GM23338 (cell line): ENCODE results near the gene DPYD. TPM values are rescaled to one million over a fixed set of nuclear protein-coding genes. Genes with fewer than 3 reads are reported as not detected.

ENCODE experiments used
- ATAC-seq: fragments of 200-7000 bp; cut with Tn5 transposase; 3 replicates; pipeline ENCODE4 v1.9.1; 2020
- DNase-seq: peaks from one replicate; pipeline ENCODE4 v3.0.0-alpha.2; 2015; ENCODE audit warnings: low spot score
- H2AFZ ChIP-seq: fragments of 200-600 bp; sonication (generic); 2 replicates; pipeline ENCODE4 v1.8.0; 2016; ENCODE audit warnings: antibody characterized with exemption, mild to moderate bottlenecking, moderate library complexity
- H3F3A ChIP-seq: fragments of 200-600 bp; sonication (generic); replicated peaks from 2 replicates; pipeline ENCODE4 v1.8.0; 2017; ENCODE audit warnings: antibody characterized with exemption, mixed run types, low read depth
- H3K27ac ChIP-seq: fragments of 200-600 bp; sonication (generic); 2 replicates; pipeline ENCODE4 v1.6.1; 2016; ENCODE audit warnings: low read depth
- H3K27me3 ChIP-seq: fragments of 200-600 bp; sonication (generic); 2 replicates; pipeline ENCODE4 v1.8.0; 2016; ENCODE audit warnings: mild to moderate bottlenecking, mixed run types, moderate library complexity; ENCODE audit not compliant: insufficient read depth
- H3K36me3 ChIP-seq: fragments of 200-600 bp; sonication (generic); 2 replicates; pipeline ENCODE4 v1.8.0; 2016; ENCODE audit warnings: mild to moderate bottlenecking; ENCODE audit not compliant: insufficient read depth
- H3K4me1 ChIP-seq: fragments of 200-600 bp; sonication (generic); 2 replicates; pipeline ENCODE4 v1.8.0; 2016; ENCODE audit warnings: mild to moderate bottlenecking, moderate library complexity; ENCODE audit not compliant: insufficient read depth
- H3K4me2 ChIP-seq: fragments of 200-600 bp; sonication (generic); 2 replicates; pipeline ENCODE4 v1.7.1; 2017; ENCODE audit warnings: mixed run types
- H3K4me3 ChIP-seq: fragments of 200-600 bp; sonication (generic); 2 replicates; pipeline ENCODE4 v1.6.1; 2016; ENCODE audit warnings: mixed run types
- H3K79me2 ChIP-seq: fragments of 200-600 bp; sonication (generic); replicated peaks from 2 replicates; pipeline ENCODE4 v1.8.0; 2017; ENCODE audit warnings: mild to moderate bottlenecking; ENCODE audit not compliant: insufficient read depth
- H3K9me2 ChIP-seq: fragments of 200-600 bp; sonication (generic); 2 replicates; pipeline ENCODE4 v1.8.0; 2017; ENCODE audit not compliant: insufficient read depth
- H4K20me1 ChIP-seq: fragments of 200-600 bp; sonication (generic); replicated peaks from 2 replicates; pipeline ENCODE4 v1.8.0; 2017; ENCODE audit warnings: mild to moderate bottlenecking; ENCODE audit not compliant: insufficient read depth
- H3K27ac Mint-ChIP-seq: 2 replicates; pipeline ENCODE4 v1.8.0; 2020; ENCODE audit warnings: inconsistent platforms, mild to moderate bottlenecking, moderate library complexity, mixed read lengths
- H3K27me3 Mint-ChIP-seq: 3 replicates; pipeline ENCODE4 v1.8.0; 2022; ENCODE audit warnings: low read depth, mild to moderate bottlenecking, moderate library complexity, mixed read lengths, inconsistent platforms; ENCODE audit not compliant: insufficient read depth, poor library complexity
- H3K36me3 Mint-ChIP-seq: 3 replicates; pipeline ENCODE4 v1.8.0; 2021; ENCODE audit warnings: low read depth, mild to moderate bottlenecking, inconsistent platforms, moderate library complexity, mixed read lengths
- H3K4me1 Mint-ChIP-seq: 3 replicates; pipeline ENCODE4 v1.8.0; 2020; ENCODE audit warnings: mild to moderate bottlenecking, inconsistent platforms, mixed read lengths
- H3K4me3 Mint-ChIP-seq: 3 replicates; pipeline ENCODE4 v1.8.0; 2021; ENCODE audit warnings: moderate library complexity, mild to moderate bottlenecking, inconsistent platforms, mixed read lengths
- H3K9me3 Mint-ChIP-seq: 3 replicates; pipeline ENCODE4 v1.8.0; 2020; ENCODE audit warnings: moderate library complexity, mild to moderate bottlenecking, inconsistent platforms, mixed read lengths
- CREB1 ChIP-seq: fragments of 250-450 bp; sonication (Bioruptor Pico); IDR thresholded peaks from 2 replicates; pipeline ENCODE4 v1.5.0; 2020; ENCODE audit warnings: low read depth, mild to moderate bottlenecking, moderate library complexity
- EZH2 ChIP-seq: fragments of 200-600 bp; sonication (generic); IDR thresholded peaks from one replicate; pipeline ENCODE4 v1.8.0; 2017; ENCODE audit warnings: antibody characterized with exemption, mild to moderate bottlenecking, low read depth; ENCODE audit not compliant: unreplicated experiment
- EZH2phosphoT487 ChIP-seq: fragments of 200-600 bp; sonication (generic); IDR thresholded peaks from one replicate; pipeline ENCODE4 v1.8.1; 2018; ENCODE audit warnings: antibody characterized with exemption; ENCODE audit not compliant: unreplicated experiment
- JUNB ChIP-seq: IDR thresholded peaks from one replicate; pipeline ENCODE4 v1.6.1; 2016; ENCODE audit warnings: antibody characterized with exemption; ENCODE audit not compliant: unreplicated experiment
- NANOG ChIP-seq: IDR thresholded peaks from 2 replicates; pipeline ENCODE4 v1.6.1; 2016; ENCODE audit warnings: antibody characterized with exemption, borderline replicate concordance
- POLR2AphosphoS5 ChIP-seq: IDR thresholded peaks from 2 replicates; pipeline ENCODE4 v1.6.1; 2016; ENCODE audit warnings: antibody characterized with exemption, low read depth
- STAT1 ChIP-seq: IDR thresholded peaks from one replicate; pipeline ENCODE4 v1.6.1; 2016; ENCODE audit warnings: antibody characterized with exemption; ENCODE audit not compliant: unreplicated experiment
- ZNF114 ChIP-seq: fragments of 250-450 bp; sonication (Bioruptor Pico); IDR thresholded peaks from 2 replicates; pipeline ENCODE4 v1.5.0; 2020; ENCODE audit warnings: mild to moderate bottlenecking, moderate library complexity
- ZNF331 ChIP-seq: fragments of 250-450 bp; sonication (Bioruptor Pico); IDR thresholded peaks from 2 replicates; pipeline ENCODE4 v1.5.0; 2020; ENCODE audit warnings: low read depth, mild to moderate bottlenecking, moderate library complexity
- polyA plus RNA-seq: library from polyadenylated mRNA; unstranded; fragments of >200 nt; fragmentation: Nextera tagmentation; extraction: Ambion mirVana; gene quantifications from 2 replicates; pipeline ENCODE4 v1.2.1, GENCODE V29; 2016
- total RNA-seq: library from RNA; depleted of rRNA; stranded (reverse); fragments of >200 nt; shearing (Covaris generic); gene quantifications from 2 replicates; pipeline ENCODE4 v1.2.3, GENCODE V29; 2014
- TF ChIP-seq, protein P1 (sequence below): IDR thresholded peaks from one replicate; pipeline ENCODE4 v1.6.1; 2018; ENCODE audit warnings: antibody characterized with exemption; ENCODE audit not compliant: unreplicated experiment
- TF ChIP-seq, protein P2 (sequence below): fragments of 250-450 bp; sonication (Bioruptor Pico); IDR thresholded peaks from 2 replicates; pipeline ENCODE4 v1.5.0; 2020; ENCODE audit warnings: mild to moderate bottlenecking, moderate library complexity
- TF ChIP-seq, protein P3 (sequence below): IDR thresholded peaks from 2 replicates; pipeline ENCODE4 v1.6.1; 2016; ENCODE audit warnings: antibody characterized with exemption

The DPYD gene
- total and polyA plus RNA-seq, 2 experiments from 2014 or later = 0.50 to 1.6 TPM

DNA sequence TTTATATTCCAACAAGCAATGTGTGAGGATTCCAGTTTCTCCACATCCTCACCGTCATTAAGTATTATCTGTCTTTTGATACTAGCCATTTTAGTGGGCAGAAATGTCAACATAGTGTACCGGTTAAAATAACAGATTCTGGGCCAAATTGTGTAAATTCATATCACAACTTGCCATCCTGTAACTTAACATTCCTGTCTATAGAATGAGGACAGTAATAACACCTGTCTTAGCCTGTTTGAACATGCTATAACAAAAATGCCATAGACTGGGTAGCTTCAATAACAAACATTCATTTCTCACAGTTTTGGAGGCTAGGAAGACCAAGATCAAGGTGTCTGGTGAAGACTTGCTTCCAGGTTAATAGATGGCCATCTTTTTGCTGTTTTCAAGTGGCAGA is 708.2 kb downstream of the DPYD start:
- no peak overlapping the region for H3K4me3 ChIP-seq
- no peaks in the 10 kb centered on the region for H4K20me1 ChIP-seq
- no peaks in the 10 kb centered on the region for H3K9me3 Mint-ChIP-seq
- H3K4me3 Mint-ChIP-seq = no peak overlapping the region
- no peaks in the 10 kb centered on the region for H3K79me2 ChIP-seq
- ATAC-seq (no peak), DNase-seq (no peak)
- H3K4me1 Mint-ChIP-seq = no peaks in the 10 kb centered on the region
- no peak overlapping the region for H3K27ac ChIP-seq
- H3K9me2 ChIP-seq = no peaks in the 10 kb centered on the region
- TF ChIP-seq POLR2AphosphoS5 (no peak), CREB1 (no peak), STAT1 (no peak), EZH2phosphoT487 (no peak), JUNB (no peak), NANOG (no peak), ZNF114 (CRISPR knock-in tag) (no peak), ZNF331 (CRISPR knock-in tag) (no peak), EZH2 (no peak)
- TF ChIP-seq, protein P1, sequence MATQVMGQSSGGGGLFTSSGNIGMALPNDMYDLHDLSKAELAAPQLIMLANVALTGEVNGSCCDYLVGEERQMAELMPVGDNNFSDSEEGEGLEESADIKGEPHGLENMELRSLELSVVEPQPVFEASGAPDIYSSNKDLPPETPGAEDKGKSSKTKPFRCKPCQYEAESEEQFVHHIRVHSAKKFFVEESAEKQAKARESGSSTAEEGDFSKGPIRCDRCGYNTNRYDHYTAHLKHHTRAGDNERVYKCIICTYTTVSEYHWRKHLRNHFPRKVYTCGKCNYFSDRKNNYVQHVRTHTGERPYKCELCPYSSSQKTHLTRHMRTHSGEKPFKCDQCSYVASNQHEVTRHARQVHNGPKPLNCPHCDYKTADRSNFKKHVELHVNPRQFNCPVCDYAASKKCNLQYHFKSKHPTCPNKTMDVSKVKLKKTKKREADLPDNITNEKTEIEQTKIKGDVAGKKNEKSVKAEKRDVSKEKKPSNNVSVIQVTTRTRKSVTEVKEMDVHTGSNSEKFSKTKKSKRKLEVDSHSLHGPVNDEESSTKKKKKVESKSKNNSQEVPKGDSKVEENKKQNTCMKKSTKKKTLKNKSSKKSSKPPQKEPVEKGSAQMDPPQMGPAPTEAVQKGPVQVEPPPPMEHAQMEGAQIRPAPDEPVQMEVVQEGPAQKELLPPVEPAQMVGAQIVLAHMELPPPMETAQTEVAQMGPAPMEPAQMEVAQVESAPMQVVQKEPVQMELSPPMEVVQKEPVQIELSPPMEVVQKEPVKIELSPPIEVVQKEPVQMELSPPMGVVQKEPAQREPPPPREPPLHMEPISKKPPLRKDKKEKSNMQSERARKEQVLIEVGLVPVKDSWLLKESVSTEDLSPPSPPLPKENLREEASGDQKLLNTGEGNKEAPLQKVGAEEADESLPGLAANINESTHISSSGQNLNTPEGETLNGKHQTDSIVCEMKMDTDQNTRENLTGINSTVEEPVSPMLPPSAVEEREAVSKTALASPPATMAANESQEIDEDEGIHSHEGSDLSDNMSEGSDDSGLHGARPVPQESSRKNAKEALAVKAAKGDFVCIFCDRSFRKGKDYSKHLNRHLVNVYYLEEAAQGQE = no peak
- TF ChIP-seq, protein P2, sequence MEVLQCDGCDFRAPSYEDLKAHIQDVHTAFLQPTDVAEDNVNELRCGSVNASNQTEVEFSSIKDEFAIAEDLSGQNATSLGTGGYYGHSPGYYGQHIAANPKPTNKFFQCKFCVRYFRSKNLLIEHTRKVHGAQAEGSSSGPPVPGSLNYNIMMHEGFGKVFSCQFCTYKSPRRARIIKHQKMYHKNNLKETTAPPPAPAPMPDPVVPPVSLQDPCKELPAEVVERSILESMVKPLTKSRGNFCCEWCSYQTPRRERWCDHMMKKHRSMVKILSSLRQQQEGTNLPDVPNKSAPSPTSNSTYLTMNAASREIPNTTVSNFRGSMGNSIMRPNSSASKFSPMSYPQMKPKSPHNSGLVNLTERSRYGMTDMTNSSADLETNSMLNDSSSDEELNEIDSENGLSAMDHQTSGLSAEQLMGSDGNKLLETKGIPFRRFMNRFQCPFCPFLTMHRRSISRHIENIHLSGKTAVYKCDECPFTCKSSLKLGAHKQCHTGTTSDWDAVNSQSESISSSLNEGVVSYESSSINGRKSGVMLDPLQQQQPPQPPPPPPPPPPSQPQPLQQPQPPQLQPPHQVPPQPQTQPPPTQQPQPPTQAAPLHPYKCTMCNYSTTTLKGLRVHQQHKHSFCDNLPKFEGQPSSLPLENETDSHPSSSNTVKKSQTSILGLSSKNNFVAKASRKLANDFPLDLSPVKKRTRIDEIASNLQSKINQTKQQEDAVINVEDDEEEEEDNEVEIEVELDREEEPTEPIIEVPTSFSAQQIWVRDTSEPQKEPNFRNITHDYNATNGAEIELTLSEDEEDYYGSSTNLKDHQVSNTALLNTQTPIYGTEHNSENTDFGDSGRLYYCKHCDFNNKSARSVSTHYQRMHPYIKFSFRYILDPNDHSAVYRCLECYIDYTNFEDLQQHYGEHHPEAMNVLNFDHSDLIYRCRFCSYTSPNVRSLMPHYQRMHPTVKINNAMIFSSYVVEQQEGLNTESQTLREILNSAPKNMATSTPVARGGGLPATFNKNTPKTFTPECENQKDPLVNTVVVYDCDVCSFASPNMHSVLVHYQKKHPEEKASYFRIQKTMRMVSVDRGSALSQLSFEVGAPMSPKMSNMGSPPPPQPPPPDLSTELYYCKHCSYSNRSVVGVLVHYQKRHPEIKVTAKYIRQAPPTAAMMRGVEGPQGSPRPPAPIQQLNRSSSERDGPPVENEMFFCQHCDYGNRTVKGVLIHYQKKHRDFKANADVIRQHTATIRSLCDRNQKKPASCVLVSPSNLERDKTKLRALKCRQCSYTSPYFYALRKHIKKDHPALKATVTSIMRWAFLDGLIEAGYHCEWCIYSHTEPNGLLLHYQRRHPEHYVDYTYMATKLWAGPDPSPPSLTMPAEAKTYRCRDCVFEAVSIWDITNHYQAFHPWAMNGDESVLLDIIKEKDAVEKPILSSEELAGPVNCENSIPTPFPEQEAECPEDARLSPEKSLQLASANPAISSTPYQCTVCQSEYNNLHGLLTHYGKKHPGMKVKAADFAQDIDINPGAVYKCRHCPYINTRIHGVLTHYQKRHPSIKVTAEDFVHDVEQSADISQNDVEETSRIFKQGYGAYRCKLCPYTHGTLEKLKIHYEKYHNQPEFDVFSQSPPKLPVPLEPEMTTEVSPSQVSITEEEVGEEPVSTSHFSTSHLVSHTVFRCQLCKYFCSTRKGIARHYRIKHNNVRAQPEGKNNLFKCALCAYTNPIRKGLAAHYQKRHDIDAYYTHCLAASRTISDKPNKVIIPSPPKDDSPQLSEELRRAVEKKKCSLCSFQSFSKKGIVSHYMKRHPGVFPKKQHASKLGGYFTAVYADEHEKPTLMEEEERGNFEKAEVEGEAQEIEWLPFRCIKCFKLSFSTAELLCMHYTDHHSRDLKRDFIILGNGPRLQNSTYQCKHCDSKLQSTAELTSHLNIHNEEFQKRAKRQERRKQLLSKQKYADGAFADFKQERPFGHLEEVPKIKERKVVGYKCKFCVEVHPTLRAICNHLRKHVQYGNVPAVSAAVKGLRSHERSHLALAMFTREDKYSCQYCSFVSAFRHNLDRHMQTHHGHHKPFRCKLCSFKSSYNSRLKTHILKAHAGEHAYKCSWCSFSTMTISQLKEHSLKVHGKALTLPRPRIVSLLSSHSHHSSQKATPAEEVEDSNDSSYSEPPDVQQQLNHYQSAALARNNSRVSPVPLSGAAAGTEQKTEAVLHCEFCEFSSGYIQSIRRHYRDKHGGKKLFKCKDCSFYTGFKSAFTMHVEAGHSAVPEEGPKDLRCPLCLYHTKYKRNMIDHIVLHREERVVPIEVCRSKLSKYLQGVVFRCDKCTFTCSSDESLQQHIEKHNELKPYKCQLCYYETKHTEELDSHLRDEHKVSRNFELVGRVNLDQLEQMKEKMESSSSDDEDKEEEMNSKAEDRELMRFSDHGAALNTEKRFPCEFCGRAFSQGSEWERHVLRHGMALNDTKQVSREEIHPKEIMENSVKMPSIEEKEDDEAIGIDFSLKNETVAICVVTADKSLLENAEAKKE (CRISPR knock-in tag) = no peak
- TF ChIP-seq, protein P3, sequence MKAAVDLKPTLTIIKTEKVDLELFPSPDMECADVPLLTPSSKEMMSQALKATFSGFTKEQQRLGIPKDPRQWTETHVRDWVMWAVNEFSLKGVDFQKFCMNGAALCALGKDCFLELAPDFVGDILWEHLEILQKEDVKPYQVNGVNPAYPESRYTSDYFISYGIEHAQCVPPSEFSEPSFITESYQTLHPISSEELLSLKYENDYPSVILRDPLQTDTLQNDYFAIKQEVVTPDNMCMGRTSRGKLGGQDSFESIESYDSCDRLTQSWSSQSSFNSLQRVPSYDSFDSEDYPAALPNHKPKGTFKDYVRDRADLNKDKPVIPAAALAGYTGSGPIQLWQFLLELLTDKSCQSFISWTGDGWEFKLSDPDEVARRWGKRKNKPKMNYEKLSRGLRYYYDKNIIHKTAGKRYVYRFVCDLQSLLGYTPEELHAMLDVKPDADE = no peak
- no peaks in the 10 kb centered on the region for H3K4me1 ChIP-seq
- H3K27me3 Mint-ChIP-seq = peaks cover 1% of the 10 kb centered on the region
- H3K27me3 ChIP-seq = no peaks in the 10 kb centered on the region
- no peaks in the 10 kb centered on the region for H3K36me3 ChIP-seq
- H3K36me3 Mint-ChIP-seq = no peaks in the 10 kb centered on the region
- no peak overlapping the region for H3K27ac Mint-ChIP-seq
- H3K4me2 ChIP-seq = no peak overlapping the region
- H2AFZ ChIP-seq = no peak overlapping the region
- no peaks in the 10 kb centered on the region for H3F3A ChIP-seq
